Testis (tissue), 3 donors: ENCODE measurements around the gene SFTPB. TPM values are rescaled to one million over a fixed set of nuclear protein-coding genes. Genes with fewer than 3 reads are reported as not detected.

Source experiments
- DNase-seq: peaks from one replicate; pipeline ENCODE4 v3.0.0-alpha.2; 2019
- H3K27ac ChIP-seq, 2 donors: fragments of 200-600 bp; sonication (generic); one replicate each; pipeline ENCODE4 v1.5.1; 2019
- H3K27me3 ChIP-seq: fragments of 200-600 bp; sonication (generic); one replicate; pipeline ENCODE4 v1.5.1; 2019
- H3K36me3 ChIP-seq: fragments of 200-600 bp; sonication (generic); one replicate; pipeline ENCODE4 v1.5.1; 2017; ENCODE audit warnings: low read depth; ENCODE audit errors: missing control alignments
- H3K4me1 ChIP-seq: fragments of 200-600 bp; sonication (generic); one replicate; pipeline ENCODE4 v1.5.1; 2019
- H3K4me3 ChIP-seq, 2 donors: fragments of 200-600 bp; sonication (generic); one replicate each; pipeline ENCODE4 v1.5.1; 2017 to 2019
- H3K9me3 ChIP-seq: fragments of 200-600 bp; sonication (generic); one replicate; pipeline ENCODE4 v1.5.1; 2017
- CTCF ChIP-seq, 3 experiments: fragments of 450-650 bp in 2 of 3; fragments of 200-600 bp in 1 of 3; sonication (generic) in 1 of 3; IDR thresholded peaks; one replicate each; pipeline ENCODE4 v1.5.1; 2016 to 2019; ENCODE audit warnings: antibody characterized with exemption in 3 of 3, mild to moderate bottlenecking in 2 of 3, moderate library complexity in 1 of 3
- POLR2A ChIP-seq: fragments of 450-650 bp; IDR thresholded peaks from one replicate; pipeline ENCODE4 v1.6.1; 2017; ENCODE audit warnings: antibody characterized with exemption, mild to moderate bottlenecking, moderate library complexity
- WGBS, 2 donors: methylation state at CpG; one replicate each; pipeline ENCODE4 v1.1.5; 2018; 5-methylcytosine and 5-hydroxymethylcytosine counted together
- intact Hi-C: fragments of 100-400 bp; cut with DNase I; formaldehyde crosslinking; loops from one replicate; pipeline ENCODE4 v1.15.1; 2023; ENCODE audit warnings: low total_unique reads
- polyA plus RNA-seq: library from polyadenylated mRNA; stranded (reverse); fragments of 350-450 nt; fragmentation: Illumina TruSeq; extraction: RNeasy Lipid Tissue Mini Kit (QIAGEN cat#74804); gene quantifications from one replicate; pipeline ENCODE4 v1.2.3, GENCODE V29; 2014; ENCODE audit warnings: low read depth, low replicate concordance; ENCODE audit not compliant: insufficient read depth
- total RNA-seq, 2 donors: library from RNA; depleted of rRNA; stranded (reverse); fragments of >200 nt; gene quantifications; one replicate each; pipeline ENCODE4 v1.2.3, GENCODE V29; 2016

Gene SFTPB
- total and polyA plus RNA-seq, 3 donors from 2014 or later = 0.25 to 0.36 TPM; not detected in 1

- H3K27ac ChIP-seq = peak overlapping the region in 1 of 2 donors; percentile 37
- WGBS, 2 donors = 100% methylated on average over 2 of the region's 2 CpGs
- no peaks in the 10 kb centered on the region for H3K9me3 ChIP-seq
- H3K36me3 ChIP-seq = no peaks in the 10 kb centered on the region
- no peak overlapping the region for H3K4me3 ChIP-seq
- H3K27me3 ChIP-seq = no peaks in the 10 kb centered on the region
- peaks cover 8% of the 10 kb centered on the region for H3K4me1 ChIP-seq
- TF ChIP-seq CTCF (IDR thresholded peaks at IDR 0.05) = no peak
- TF ChIP-seq POLR2A = no peak
- intact Hi-C loops = no loop called here
- DNase-seq = no peak
Observed at GRCh38 chr2:85652056-85652455, 15.9 kb downstream of the SFTPB start.

- H3K36me3 ChIP-seq = no peaks in the 10 kb centered on the region
- no peak for DNase-seq
- no peak overlapping the region for H3K27ac ChIP-seq
- H3K27me3 ChIP-seq = no peaks in the 10 kb centered on the region
- WGBS, 2 donors = 82 to 93% methylated on average over 3 of the region's 3 CpGs
- no peak overlapping the region for H3K4me3 ChIP-seq
- no peaks in the 10 kb centered on the region for H3K4me1 ChIP-seq
- no peaks in the 10 kb centered on the region for H3K9me3 ChIP-seq
- TF ChIP-seq CTCF (IDR thresholded peaks at IDR 0.05) (no peak), POLR2A (no peak)
- intact Hi-C loops = no loop called here
Observed at GRCh38 chr2:85651097-85651496, 16.9 kb downstream of the SFTPB start.

GRCh38 chr2:85650456-85650855 is 17.5 kb downstream of the SFTPB start:
- WGBS, 2 donors = 93 to 100% methylated on average over 4 of the region's 4 CpGs
- DNase-seq = no peak
- Histone ChIP-seq H3K27ac (no peak overlapping the region), H3K4me3 (no peak overlapping the region), H3K9me3 (no peaks in the 10 kb centered on the region), H3K4me1 (no peaks in the 10 kb centered on the region), H3K27me3 (no peaks in the 10 kb centered on the region), H3K36me3 (no peaks in the 10 kb centered on the region)
- intact Hi-C loops = no loop called here
- TF ChIP-seq POLR2A = no peak

- DNase-seq = no peak
- WGBS, 2 donors = 85 to 88% methylated on average over 9 of the region's 9 CpGs
- no peak overlapping the region for H3K27ac ChIP-seq
- H3K4me3 ChIP-seq = no peak overlapping the region
- intact Hi-C loops = no loop called here
- no peaks in the 10 kb centered on the region for H3K4me1 ChIP-seq
- H3K36me3 ChIP-seq = no peaks in the 10 kb centered on the region
- H3K27me3 ChIP-seq = no peaks in the 10 kb centered on the region
- TF ChIP-seq POLR2A (no peak), CTCF (IDR thresholded peaks at IDR 0.05) (no peak)
- H3K9me3 ChIP-seq = no peaks in the 10 kb centered on the region
Observed at GRCh38 chr2:85649201-85650190, 18.5 kb downstream of the SFTPB start.

- H3K36me3 ChIP-seq = no peaks in the 10 kb centered on the region
- no peaks in the 10 kb centered on the region for H3K4me1 ChIP-seq
- intact Hi-C loops = no loop called here
- H3K27ac ChIP-seq = no peak overlapping the region
- 48 to 77% methylated on average over 2 of the region's 2 CpGs for WGBS, 2 donors
- H3K27me3 ChIP-seq = no peaks in the 10 kb centered on the region
- DNase-seq = peak; percentile 57
- no peak overlapping the region for H3K4me3 ChIP-seq
- H3K9me3 ChIP-seq = no peaks in the 10 kb centered on the region
- TF ChIP-seq POLR2A (no peak), CTCF (IDR thresholded peaks at IDR 0.05) (peak; percentile 30 to 39 (median 37))
Observed at GRCh38 chr2:85648619-85649018, 19.4 kb downstream of the SFTPB start.
